ENCODE data around the gene COG6.

COG6 gene

GRCh38 chr13:39655569-39656324 lies at the start of gene COG6:
TSS of gene COG6 (plus strand) at chr13:39655662. CDS start at chr13:39655727, 65 bp downstream.
- DNase-seq = peak; percentile 32

DNA sequence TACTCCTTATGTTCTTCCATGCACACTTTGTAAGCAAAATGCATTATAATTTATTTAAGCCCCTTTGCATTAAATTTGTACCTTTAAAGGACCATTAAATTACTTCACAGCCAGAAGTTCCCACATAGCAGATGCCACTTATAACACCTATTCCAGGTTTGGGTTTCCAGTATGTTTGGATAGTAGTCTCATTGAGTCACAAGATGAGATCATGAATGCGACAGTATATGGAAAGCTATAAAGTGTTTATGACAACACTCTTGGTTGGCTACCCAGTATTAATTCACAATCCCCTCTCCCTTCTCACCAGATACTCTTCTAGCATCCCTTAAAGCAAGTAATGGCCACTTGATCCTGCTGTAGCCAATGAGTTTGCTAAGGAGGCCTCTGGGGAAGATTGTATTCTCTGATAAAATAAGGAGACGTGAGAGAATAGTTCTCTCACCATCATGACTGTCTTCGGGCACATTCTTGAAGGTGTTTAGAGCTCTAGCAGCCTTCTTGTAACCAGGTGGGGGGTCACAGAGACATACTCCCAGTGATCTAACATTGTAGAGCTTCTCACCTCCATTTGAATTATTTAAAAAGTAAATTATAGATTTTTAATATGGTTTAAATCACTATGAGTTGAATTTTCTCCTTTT lies 49.7 kb upstream of the COG6 start:
- DNase-seq = no peak

DNA sequence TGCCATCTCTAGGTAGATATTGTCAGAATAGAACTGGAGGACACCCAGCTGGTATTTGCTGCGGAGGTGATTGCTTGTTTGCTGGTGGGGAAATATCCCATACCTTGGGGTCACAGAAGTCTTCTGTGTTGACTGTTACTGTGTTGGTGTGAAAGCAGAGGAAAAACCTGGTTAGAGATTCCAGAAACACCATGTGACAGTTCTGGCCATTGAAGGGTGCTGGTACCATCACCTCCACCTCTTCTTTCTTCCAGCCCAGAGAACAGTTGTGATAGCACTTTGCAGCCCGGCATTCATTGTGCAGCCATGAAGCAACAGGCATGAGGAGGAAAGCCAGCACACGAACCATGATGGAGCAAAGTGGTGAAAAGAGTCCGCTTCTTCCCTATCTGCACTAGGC lies 47.6 kb upstream of the COG6 start:
- DNase-seq = no peak

DNA sequence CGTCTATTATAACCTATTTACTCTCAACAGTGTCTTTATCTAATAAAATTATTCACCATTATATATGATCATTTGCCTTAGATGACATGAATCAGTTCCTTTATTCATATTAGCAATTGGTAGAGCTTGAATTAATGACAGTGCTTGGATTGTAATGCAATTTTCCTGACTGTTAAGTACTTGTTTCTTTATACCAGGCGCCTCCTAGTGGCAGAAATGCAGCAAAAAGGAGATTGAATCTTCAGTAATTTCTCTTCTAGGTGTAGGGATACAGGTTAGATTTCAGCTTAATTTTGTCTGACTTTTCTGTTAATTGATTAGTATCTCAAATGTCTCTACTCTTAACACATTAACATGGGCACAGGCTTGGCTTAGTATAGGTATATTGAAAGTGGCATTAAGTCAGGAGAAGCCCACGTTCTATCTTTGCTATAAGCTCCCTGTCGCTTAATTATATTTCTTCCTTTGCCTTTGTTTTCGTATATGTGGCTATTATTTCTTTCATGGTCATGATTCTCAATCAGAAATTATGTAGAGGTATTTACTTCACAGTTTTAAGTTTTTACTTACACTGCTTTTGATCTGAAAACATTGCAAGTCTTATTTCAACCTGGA lies 43.3 kb upstream of the COG6 start:
- DNase-seq = peak; percentile 44

- DNase-seq = peak; percentile 35
These were observed 39.3 kb upstream of the COG6 start for GRCh38 chr13:39616087-39616694.

GRCh38 chr13:39618561-39618960 lies 36.9 kb upstream of the COG6 start:
- no peak for DNase-seq

GRCh38 chr13:39623466-39623865 lies 32.0 kb upstream of the COG6 start:
- no peak for DNase-seq

DNA sequence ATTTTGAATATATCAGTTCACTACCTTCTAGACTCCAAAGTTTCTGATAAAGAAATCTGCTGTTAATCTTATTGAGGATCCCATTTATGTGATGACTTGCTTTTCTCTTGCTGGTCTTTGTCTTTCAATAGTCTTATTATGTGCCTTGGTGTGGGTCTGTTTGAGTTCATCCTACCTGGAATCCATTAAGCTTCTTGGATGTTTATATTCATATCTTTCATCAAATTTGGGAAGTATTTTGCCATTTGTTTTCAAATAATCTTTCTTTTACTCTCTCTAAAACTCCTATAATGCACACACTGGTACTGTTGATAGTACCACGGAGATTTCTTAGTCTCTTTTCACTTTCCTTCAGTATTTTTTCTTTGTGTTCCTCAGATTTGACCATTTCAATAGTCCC lies 24.2 kb upstream of the COG6 start:
- DNase-seq = no peak

- no peak for DNase-seq
These were observed 22.5 kb upstream of the COG6 start for GRCh38 chr13:39632994-39633393.

- DNase-seq = no peak
These were observed 19.9 kb upstream of the COG6 start for GRCh38 chr13:39635564-39635963.

DNA sequence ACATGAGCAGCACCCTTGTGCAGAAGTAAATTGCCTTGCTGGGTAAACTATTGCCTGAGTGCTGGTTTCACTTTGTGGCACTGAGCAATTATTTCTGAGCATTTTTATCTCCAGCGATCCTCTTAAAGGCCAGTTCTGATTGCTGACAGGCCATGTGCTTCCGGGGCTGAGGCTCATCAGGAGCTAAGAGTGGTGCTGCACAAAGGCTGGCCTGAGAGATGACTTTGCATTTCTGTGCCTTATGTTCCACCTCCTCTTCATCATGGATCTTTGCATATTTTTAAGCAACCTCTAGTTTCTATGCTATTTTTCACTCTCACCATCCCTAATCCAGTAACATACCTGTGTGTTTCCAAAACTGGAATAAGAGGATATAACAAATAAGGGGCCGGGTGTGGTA lies 17.6 kb upstream of the COG6 start:
- no peak for DNase-seq

GRCh38 chr13:39641645-39642044 lies 13.8 kb upstream of the COG6 start:
- no peak for DNase-seq

GRCh38 chr13:39646122-39646521 lies 9.3 kb upstream of the COG6 start:
- no peak for DNase-seq

DNA sequence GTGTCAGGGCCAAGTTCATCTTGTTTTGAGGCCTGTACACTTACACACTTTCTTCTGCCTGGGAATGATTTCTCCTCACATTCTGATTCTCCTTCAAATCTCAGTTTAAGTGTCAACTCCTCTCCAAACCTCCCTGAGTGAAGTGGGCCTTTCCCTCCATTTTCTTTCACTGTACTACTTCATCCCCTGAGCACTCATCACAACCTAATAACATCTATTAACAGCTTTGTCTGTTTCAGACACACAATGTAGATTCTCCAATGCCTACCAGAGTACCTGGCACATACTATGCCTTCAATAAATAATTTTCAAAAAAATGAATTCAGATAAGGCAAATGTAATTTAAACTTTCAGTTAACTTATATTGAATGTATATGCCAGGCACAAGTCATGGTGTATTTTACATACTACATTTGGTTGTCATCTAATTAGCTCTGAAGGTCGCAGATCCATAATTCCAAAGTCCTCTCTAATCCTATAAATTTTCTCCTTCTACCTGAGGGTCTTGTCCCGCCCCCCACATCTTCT lies 357 bp upstream of the COG6 start:
- DNase-seq = no peak

GRCh38 chr13:39656325-39656677 lies 839 bp downstream of the COG6 start:
- no peak for DNase-seq

- DNase-seq = no peak
These were observed 8.0 kb downstream of the COG6 start for GRCh38 chr13:39663508-39663907.

GRCh38 chr13:39663958-39664357 lies 8.5 kb downstream of the COG6 start:
- DNase-seq = no peak

- no peak for DNase-seq
These were observed 10.3 kb downstream of the COG6 start for GRCh38 chr13:39665763-39666162.

DNA sequence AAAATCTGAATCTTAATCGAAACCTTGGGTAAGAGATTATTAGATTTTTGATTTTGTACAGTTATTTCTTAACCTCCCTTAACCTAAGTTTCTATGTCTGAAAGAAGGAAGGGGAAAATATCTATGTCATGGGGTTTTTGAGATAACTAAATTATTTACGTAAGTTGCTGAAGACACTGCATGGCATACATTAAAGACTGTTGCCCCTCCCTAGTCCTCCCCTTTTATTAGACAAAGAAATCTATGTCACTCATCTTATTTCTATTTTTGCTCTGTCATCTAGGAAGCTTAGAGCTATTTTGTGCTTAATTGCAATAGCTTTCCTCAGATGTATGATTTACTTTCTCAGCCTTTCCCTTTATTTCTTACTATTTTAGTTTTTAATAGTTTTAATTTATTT lies 15.0 kb downstream of the COG6 start:
- DNase-seq = no peak

GRCh38 chr13:39672378-39673132 lies 17.1 kb downstream of the COG6 start:
- no peak for DNase-seq

DNA sequence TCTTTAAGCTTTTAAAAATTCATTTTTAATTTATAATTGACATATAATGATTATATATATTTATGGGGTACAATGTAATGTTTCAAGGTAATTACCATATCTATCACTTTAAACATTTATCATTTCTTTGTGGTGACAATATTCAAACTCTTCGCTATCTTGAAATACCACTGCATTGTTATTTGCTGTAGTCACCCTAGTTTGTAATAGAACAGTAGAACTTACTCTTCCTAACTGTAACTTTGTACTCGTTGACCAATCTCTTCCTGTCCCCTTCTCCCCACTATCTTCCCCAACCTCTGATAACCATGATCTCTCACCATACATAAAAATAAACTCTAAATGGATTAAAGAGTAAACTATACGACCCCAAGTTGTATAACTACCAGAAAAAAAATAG lies 20.4 kb downstream of the COG6 start:
- DNase-seq = no peak

DNA sequence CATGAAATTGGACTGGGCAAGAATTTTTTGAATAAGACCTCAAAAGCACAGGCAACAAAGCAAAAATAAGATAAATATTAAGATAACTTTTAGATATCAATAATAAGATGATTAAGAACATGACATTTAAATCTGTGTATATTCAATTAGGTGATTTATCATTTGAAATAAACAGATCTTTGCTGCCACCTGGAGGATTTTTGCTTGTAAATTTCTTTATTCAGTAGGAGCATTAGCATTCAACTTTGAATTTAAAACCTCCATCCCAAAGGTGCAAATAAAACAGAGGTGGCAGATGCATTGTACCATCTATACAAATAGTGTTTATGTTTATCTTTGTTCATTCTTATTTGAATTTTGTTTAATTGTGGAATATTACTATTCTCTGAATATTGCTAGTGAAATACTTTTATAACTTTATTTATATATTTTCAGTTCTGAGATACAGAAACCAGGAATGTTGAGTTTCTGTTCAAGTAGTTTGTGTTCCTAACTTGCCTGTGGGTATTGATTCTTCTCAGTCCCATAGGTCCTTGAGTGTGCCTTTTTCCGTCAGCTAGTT lies 20.9 kb downstream of the COG6 start:
- DNase-seq = peak; percentile 1

GRCh38 chr13:39682310-39682709 lies 26.8 kb downstream of the COG6 start:
- DNase-seq = no peak
